Suppressor macrophage treated with lipopolysaccharide for 1 hour (primary cell): ENCODE measurements around the gene LPIN2.

Source experiments
- DNase-seq, 3 donors: peaks; one replicate each; pipeline ENCODE4 v3.0.0-alpha.2; 2020 to 2022

Gene LPIN2

DNA sequence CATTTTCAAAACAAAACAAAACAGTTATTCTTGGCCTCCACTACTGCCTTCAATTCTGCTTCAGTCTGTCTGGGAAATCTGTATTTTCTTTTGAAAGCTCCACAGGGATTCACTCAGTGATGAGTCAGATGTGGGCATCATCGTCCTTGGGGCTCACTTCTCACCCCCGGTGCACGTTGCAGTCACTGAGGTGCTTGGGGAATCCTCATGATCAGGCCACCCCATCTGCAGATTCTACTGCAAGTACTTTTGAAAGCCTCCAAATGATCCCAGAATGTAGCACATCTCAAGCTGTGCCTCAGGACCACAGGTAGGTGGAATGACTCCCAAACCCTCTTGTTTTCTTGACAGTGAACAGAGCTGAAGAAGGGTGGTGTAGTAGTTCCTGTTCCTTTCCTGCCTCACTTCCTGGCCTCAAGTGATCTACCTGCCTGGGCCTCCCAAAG lies 34.3 kb downstream of the LPIN2 start:
- peak; percentile 69 to 83 (median 74) for DNase-seq

- DNase-seq, result no peak
Observed at GRCh38 chr18:2978208-2978607, 34.7 kb downstream of the LPIN2 start.

- DNase-seq, result no peak
Observed at GRCh38 chr18:2976218-2977132, 36.5 kb downstream of the LPIN2 start.

GRCh38 chr18:2974731-2975130 lies 38.2 kb downstream of the LPIN2 start:
- no peak for DNase-seq

DNA sequence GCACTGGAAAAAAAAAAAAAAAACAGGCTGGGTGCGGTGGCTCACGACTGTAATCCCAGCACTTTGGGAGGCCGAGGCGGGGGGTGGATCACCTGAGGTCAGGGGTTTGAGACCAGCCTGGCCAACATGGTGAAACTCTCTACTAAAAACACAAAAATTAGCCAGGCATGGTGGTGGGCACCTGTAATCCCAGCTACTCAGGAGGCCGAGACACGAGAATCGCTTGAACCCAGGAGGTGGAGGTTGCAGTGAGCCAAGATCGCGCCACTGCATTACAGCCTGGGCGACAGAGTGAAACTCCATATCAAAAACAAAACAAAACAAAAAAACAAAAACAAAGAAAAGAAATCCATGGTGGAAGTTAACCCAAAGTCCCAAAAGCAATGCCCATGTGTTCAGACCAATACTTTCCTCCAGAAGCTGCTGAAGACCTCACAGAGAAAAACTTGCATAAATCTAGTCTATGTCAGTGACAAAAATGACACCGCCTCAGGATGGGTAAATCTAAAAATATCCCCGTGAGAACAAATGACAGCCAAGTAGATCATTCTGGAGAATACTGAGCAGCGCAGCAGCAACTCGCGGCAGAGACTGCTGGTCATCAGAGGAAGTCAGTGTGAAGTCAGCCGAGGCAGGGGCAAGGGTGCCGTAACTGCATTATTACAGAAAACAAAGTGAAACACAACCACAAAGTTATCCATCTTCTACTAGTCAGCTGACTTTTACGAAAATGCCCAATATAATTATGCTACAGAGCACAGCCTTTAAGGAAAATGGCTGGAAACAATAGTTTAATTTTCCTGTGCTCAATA lies 41.0 kb downstream of the LPIN2 start:
- peak; percentile 90 to 96 (median 90) for DNase-seq

DNA sequence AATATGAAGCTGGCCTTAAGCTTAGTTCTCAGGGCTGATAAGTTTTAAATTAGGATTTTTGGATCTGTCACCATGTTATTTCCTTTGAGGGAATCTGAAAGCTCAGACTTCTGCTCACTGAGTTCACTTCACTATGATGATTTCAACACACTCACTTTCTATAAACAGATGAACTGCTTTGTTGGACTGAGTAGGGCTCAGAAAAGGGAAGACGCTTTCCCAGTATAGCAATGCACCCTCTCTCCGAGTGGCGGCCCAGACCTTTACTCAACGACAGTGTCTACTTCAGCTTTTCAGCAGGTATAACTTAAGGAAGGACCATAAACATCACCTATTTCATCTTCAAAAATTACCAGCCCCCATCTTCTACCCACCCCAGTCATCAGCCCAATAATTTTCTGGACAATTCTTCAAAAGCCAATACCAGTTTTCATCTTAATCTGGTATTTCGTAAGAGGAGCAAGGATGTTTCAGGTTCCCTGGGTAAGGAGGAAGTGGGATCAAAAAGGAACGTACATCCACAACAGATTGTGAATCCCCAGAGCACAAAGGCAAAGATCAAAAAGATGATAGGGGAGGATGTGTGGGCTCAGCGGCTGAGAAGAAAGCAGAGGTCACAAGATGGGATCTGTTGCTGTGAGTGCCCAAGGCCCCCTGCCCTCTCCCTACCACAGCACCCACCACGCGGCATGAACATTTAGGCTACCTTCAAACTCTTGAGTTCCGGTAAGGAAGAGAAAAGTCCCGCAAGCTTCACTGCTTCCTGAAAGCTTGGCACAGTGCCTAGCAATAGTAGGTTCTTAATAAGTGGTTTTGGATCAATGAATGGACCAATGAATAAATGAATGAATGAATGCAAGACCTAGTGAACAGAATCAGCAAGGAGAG lies 41.9 kb downstream of the LPIN2 start:
- peak; percentile 81 to 93 (median 89) for DNase-seq

GRCh38 chr18:2970344-2970743 lies 42.6 kb downstream of the LPIN2 start:
- no peak for DNase-seq

DNA sequence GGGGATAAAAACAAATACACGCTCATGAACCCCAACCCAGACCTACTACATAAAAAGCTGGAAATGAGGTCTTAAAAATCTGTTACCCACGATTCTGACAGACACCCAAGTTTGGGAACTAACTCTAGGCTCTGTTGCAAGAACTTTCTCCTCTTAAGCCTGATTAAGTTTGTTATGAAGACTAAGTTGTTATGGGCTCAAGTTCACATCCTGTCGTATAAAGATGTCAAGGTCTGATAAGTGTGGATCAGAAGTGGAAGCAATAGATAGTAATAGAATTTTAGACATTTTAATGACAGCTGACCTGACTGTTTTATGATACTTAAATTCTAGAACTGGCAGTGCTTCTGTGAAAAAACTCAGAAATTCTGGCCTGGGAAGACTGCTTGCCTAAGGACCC lies 43.2 kb downstream of the LPIN2 start:
- no peak for DNase-seq

DNA sequence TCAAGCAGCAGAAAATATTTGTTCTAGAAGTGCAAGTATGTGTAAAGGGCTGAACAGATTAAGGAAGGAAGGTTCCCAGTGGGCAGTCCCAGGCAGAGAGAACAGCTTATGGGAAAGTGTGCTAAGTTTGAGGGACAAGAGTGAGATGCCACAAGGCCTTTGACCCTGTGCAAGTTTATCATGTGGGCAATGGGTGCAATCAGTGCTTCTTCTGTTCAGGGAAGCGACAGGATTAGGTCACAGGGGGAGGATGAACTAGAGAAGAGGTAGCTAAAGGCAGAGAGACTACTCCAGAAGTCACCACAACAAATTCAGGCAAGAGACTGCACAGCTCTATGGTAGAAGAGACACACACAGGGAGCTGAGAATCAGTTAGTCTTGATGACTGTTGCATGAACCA lies 44.3 kb downstream of the LPIN2 start:
- DNase-seq, result peak; percentile 57 to 77 (median 75)

DNA sequence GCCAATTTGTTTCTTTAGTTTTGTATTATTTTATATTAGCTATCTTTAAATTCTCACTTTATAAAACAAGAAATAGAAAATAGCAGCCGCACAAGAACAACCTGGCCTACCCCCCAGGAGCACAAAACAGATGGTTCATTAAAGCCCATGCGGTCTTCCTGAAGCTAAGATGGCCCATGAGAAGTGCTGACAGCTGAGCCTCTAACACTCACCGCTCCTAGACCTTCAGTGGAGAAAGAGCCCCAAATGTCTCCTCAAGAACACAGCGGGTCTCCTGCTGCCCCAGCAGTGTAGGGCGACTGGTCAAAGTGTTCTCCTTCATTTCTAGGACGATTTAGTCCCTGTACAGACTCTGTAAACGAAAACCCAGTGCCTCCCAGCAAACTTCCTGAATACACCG lies 45.1 kb downstream of the LPIN2 start:
- no peak for DNase-seq

GRCh38 chr18:2967357-2967756 lies 45.6 kb downstream of the LPIN2 start:
- no peak for DNase-seq

GRCh38 chr18:2966560-2966959 lies 46.4 kb downstream of the LPIN2 start:
- DNase-seq, result no peak

DNA sequence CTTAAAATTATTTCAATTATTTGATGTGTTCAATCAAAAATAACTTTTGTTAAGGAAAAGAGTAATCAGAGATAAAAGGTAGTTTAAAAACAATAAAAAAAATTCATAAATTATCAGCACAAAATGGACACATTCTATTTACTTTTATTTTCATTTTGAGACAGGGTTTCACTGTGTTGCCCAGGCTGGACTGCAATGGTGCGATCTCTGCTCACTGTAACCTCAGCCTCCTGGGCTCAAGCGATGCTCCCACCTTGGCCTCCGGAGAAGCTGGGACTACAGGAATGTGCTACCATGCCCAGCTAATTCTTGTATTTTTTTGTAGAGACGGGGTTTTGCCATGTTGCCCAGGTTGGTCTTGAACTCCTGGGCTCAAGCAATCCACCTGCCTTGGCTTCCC lies 47.1 kb downstream of the LPIN2 start:
- no peak for DNase-seq

- DNase-seq, result no peak
Observed at GRCh38 chr18:2964361-2965010, 48.5 kb downstream of the LPIN2 start.
